Sigmoid colon (tissue), 4 donors: ENCODE measurements around the gene IRAG1.
A peak's percentile ranks its signal among the peaks of the same experiment; 100 is the strongest.

Experiments
- POLR2A ChIP-seq, 2 donors: fragments of 450-650 bp; IDR thresholded peaks; one replicate each; pipeline ENCODE4 v1.6.1; 2016; ENCODE audit warnings: antibody characterized with exemption in 2 of 2, mild to moderate bottlenecking in 2 of 2, moderate library complexity in 2 of 2
- POLR2AphosphoS5 ChIP-seq, 4 donors: sonication (generic); formaldehyde crosslinking; IDR thresholded peaks; one replicate each; pipeline ENCODE4 v1.6.1; 2017; ENCODE audit warnings: antibody characterized with exemption in 4 of 4
- TF ChIP-seq, protein P1 (sequence below), 4 experiments: fragments of 450-650 bp in 3 of 4; fragments of 200-600 bp in 1 of 4; IDR thresholded peaks; one replicate each; pipeline ENCODE4 v1.5.1; 2016 to 2019; ENCODE audit warnings: antibody characterized with exemption in 4 of 4, mild to moderate bottlenecking in 3 of 4, moderate library complexity in 2 of 4

DNA sequence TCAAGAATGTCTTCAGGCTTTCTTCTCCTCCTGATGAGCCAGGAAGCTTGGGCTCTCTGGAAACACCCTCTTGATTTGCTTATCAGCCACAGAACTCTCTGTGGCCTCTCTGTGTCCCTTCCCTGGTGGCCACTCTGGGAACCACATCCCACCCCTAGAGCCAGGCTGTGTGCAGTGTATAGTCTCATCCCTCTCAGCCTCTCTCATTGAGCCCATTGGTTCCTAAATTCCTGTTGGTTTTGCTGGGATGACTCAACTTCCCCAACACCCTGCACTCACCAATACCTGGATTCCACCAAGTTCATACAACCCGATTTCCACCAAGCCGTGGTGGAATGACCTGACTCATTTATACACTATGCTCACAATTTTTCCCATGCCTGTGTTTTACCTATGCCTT is 5.2 kb downstream of the IRAG1 start:
- no peak for TF ChIP-seq POLR2A (IDR thresholded peaks at IDR 0.05)
- TF ChIP-seq, protein P1, sequence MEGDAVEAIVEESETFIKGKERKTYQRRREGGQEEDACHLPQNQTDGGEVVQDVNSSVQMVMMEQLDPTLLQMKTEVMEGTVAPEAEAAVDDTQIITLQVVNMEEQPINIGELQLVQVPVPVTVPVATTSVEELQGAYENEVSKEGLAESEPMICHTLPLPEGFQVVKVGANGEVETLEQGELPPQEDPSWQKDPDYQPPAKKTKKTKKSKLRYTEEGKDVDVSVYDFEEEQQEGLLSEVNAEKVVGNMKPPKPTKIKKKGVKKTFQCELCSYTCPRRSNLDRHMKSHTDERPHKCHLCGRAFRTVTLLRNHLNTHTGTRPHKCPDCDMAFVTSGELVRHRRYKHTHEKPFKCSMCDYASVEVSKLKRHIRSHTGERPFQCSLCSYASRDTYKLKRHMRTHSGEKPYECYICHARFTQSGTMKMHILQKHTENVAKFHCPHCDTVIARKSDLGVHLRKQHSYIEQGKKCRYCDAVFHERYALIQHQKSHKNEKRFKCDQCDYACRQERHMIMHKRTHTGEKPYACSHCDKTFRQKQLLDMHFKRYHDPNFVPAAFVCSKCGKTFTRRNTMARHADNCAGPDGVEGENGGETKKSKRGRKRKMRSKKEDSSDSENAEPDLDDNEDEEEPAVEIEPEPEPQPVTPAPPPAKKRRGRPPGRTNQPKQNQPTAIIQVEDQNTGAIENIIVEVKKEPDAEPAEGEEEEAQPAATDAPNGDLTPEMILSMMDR (IDR thresholded peaks at IDR 0.05), result peak in 1 of 4 experiments; percentile 13
- no peak for TF ChIP-seq POLR2AphosphoS5 (IDR thresholded peaks at IDR 0.05)
